Mucosa of rectum (tissue), 2 donors: ENCODE measurements around the gene TLR1.

Source experiments
- H3K27ac ChIP-seq, 2 donors: one replicate each; pipeline ENCODE4 v1.7.0; 2013; ENCODE audit warnings: inconsistent platforms in 2 of 2, low read depth in 2 of 2, low read length in 2 of 2
- H3K27me3 ChIP-seq, 2 donors: one replicate each; pipeline ENCODE4 v1.7.0; 2013; ENCODE audit warnings: low read length in 2 of 2; ENCODE audit not compliant: control insufficient read depth in 2 of 2, insufficient read depth in 2 of 2
- H3K36me3 ChIP-seq, 2 donors: one replicate each; pipeline ENCODE4 v1.7.0; 2013; ENCODE audit warnings: low read length in 2 of 2; ENCODE audit not compliant: control insufficient read depth in 2 of 2, insufficient read depth in 2 of 2
- H3K4me1 ChIP-seq, 2 donors: one replicate each; pipeline ENCODE4 v1.7.0; 2013; ENCODE audit warnings: low read length in 2 of 2, mild to moderate bottlenecking in 1 of 2; ENCODE audit not compliant: control insufficient read depth in 2 of 2, insufficient read depth in 2 of 2
- H3K4me3 ChIP-seq, 2 donors: one replicate each; pipeline ENCODE4 v1.7.0; 2013; ENCODE audit warnings: low read length in 2 of 2
- H3K9ac ChIP-seq, 2 donors: one replicate each; pipeline ENCODE4 v1.7.0; 2013; ENCODE audit warnings: low read length in 2 of 2, low read depth in 1 of 2, mild to moderate bottlenecking in 1 of 2
- H3K9me3 ChIP-seq, 2 donors: one replicate each; pipeline ENCODE4 v1.7.0; 2013; ENCODE audit warnings: low read length in 2 of 2; ENCODE audit not compliant: control insufficient read depth in 2 of 2
- donor health status: healthy.
- donor health status: Normal muscosa, but diverticular disease.

TLR1 gene

GRCh38 chr4:38762560-38762959, 42.0 kb downstream of the TLR1 start:
- Histone ChIP-seq H3K9ac (no peak overlapping the region), H3K4me1 (no peaks in the 10 kb centered on the region), H3K27me3 (no peaks in the 10 kb centered on the region), H3K4me3 (peak overlapping the region in 1 of 2 donors; percentile 32), H3K9me3 (no peaks in the 10 kb centered on the region), H3K36me3 (no peaks in the 10 kb centered on the region), H3K27ac (no peak overlapping the region)

GRCh38 chr4:38759790-38760122, 44.8 kb downstream of the TLR1 start:
- Histone ChIP-seq H3K9ac (no peak overlapping the region), H3K4me3 (no peak overlapping the region), H3K4me1 (no peaks in the 10 kb centered on the region), H3K27ac (no peak overlapping the region), H3K36me3 (no peaks in the 10 kb centered on the region), H3K9me3 (no peaks in the 10 kb centered on the region), H3K27me3 (no peaks in the 10 kb centered on the region)

GRCh38 chr4:38759113-38759789, 45.3 kb downstream of the TLR1 start:
- Histone ChIP-seq H3K4me1 (no peaks in the 10 kb centered on the region), H3K4me3 (no peak overlapping the region), H3K27me3 (no peaks in the 10 kb centered on the region), H3K9ac (no peak overlapping the region), H3K36me3 (no peaks in the 10 kb centered on the region), H3K9me3 (no peaks in the 10 kb centered on the region), H3K27ac (no peak overlapping the region)

DNA sequence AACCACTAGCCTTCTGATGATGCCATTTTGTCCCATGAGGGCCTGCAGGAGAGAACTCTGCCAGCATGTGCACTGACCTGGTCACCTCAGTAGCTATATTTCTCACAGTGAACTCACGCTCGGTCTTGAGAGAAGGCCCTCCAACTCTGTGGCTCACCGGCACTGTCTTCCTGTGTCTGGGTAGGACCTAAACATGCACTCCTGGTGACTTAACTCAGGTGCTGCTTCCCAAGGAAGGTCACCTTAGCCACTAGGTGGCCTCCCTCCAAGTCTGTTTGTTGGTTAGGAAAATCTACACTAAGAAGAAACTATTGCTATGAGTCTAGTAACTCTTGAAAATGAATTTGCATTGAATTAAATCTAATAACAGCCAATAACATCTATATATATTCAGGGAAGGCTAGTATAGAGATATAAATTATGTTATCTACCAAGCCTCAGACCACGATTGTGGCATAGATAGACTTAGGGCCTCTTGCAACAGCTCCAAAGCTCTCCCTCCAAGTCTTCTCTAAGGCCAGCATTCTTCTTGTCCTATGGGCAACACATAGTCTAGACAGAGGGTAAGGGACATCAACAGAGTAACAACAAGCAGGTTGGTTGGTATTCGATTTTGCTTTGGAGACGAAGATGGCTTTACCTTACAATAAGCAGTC, 46.5 kb downstream of the TLR1 start:
- no peak overlapping the region for H3K27ac ChIP-seq
- H3K9me3 ChIP-seq, result no peaks in the 10 kb centered on the region
- peaks cover 0 to 4% of the 10 kb centered on the region in 2 donors for H3K4me1 ChIP-seq
- H3K9ac ChIP-seq, result no peak overlapping the region
- no peak overlapping the region for H3K4me3 ChIP-seq
- H3K36me3 ChIP-seq, result no peaks in the 10 kb centered on the region
- no peaks in the 10 kb centered on the region for H3K27me3 ChIP-seq

GRCh38 chr4:38752941-38753806, 51.4 kb downstream of the TLR1 start:
- Histone ChIP-seq H3K4me3 (no peak overlapping the region), H3K4me1 (peaks cover 0 to 6% of the 10 kb centered on the region in 2 donors), H3K9me3 (no peaks in the 10 kb centered on the region), H3K27me3 (no peaks in the 10 kb centered on the region), H3K9ac (no peak overlapping the region), H3K27ac (peak overlapping the region in 1 of 2 donors; percentile 58), H3K36me3 (no peaks in the 10 kb centered on the region)

GRCh38 chr4:38752372-38752940, 52.1 kb downstream of the TLR1 start:
- Histone ChIP-seq H3K4me1 (peaks cover 0 to 6% of the 10 kb centered on the region in 2 donors), H3K36me3 (no peaks in the 10 kb centered on the region), H3K4me3 (no peak overlapping the region), H3K27ac (peak overlapping the region; percentile 1 to 55), H3K9me3 (no peaks in the 10 kb centered on the region), H3K9ac (no peak overlapping the region), H3K27me3 (no peaks in the 10 kb centered on the region)

DNA sequence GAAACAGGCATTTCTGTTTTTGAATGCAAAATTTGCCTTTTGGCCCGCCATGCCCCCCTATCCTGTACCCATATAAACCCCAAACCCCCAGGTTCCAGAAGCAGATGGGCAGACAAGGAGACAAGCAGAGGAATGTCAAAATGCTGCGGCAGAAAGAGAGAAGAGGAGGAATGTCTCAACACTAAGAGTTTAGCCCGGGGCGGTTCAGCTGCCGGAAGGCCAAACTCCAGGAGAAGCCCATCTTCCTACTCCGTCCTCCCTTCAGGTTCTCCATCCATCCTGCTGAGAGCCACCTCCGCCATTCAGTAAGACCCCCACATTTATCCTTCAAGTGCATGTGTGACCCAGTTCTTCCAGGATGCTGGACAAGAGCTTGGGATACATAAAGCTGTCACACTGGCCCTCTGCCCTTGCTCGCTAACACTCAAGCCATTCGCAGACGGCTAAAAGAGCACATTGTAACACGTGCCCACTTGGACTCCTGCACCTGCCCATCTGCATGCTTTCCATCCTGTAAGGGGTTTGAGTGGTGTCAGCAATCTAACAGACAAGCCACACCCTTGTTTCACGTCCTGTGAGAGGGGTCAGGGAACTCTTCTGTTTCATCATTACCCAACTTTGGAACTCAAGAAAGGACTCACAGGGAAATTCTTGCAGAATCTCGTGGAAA, 53.1 kb downstream of the TLR1 start:
- Histone ChIP-seq H3K9me3 (no peaks in the 10 kb centered on the region), H3K27ac (no peak overlapping the region), H3K27me3 (no peaks in the 10 kb centered on the region), H3K4me1 (peaks cover 0 to 6% of the 10 kb centered on the region in 2 donors), H3K36me3 (no peaks in the 10 kb centered on the region), H3K9ac (no peak overlapping the region), H3K4me3 (no peak overlapping the region)

- Histone ChIP-seq H3K9ac (no peak overlapping the region), H3K4me3 (no peak overlapping the region), H3K36me3 (no peaks in the 10 kb centered on the region), H3K27ac (no peak overlapping the region), H3K9me3 (no peaks in the 10 kb centered on the region), H3K27me3 (no peaks in the 10 kb centered on the region), H3K4me1 (peaks cover 0 to 6% of the 10 kb centered on the region in 2 donors)
Observed at GRCh38 chr4:38749336-38749735, 55.3 kb downstream of the TLR1 start.

- Histone ChIP-seq H3K4me3 (no peak overlapping the region), H3K4me1 (peaks cover 0 to 1% of the 10 kb centered on the region in 2 donors), H3K27me3 (no peaks in the 10 kb centered on the region), H3K27ac (no peak overlapping the region), H3K36me3 (no peaks in the 10 kb centered on the region), H3K9ac (no peak overlapping the region), H3K9me3 (no peaks in the 10 kb centered on the region)
Observed at GRCh38 chr4:38747629-38748028, 57.0 kb downstream of the TLR1 start.
